Measurements from ENCODE around the gene ARID1B. TPM values are rescaled to one million over a fixed set of nuclear protein-coding genes. Genes with fewer than 3 reads are reported as not detected.

Gene ARID1B
- total and polyA plus RNA-seq, 10 donors: 17.7 to 223 (median 141) TPM

GRCh38 chr6:156849806-156850205 lies 72.6 kb downstream of the ARID1B start:
- H3K27ac ChIP-seq: peak overlapping the region in 1 of 8 donors; percentile 32
- H3K36me3 ChIP-seq: no peaks in the 10 kb centered on the region
- H3K4me3 ChIP-seq: no peak overlapping the region
- no peak for DNase-seq
- intact Hi-C loops (cut with DNase I; ENCODE audit: low total_unique reads): no loop called here
- TF ChIP-seq POLR2A (IDR thresholded peaks at IDR 0.05): no peak
- no peak for TF ChIP-seq POLR2AphosphoS5 (IDR thresholded peaks at IDR 0.05)
- no peak for TF ChIP-seq CTCF (IDR thresholded peaks at IDR 0.05 in 8 of 11, conservative IDR thresholded peaks at IDR 0.05 in 3 of 11)
- 55 to 69% (median 64%) methylated on average over 7 of the region's 7 CpGs for WGBS, 5 donors
- H3K27me3 ChIP-seq (replicated peaks in 1 of 7): no peaks in the 10 kb centered on the region
- H3K9me3 ChIP-seq: no peaks in the 10 kb centered on the region
- H3K4me1 ChIP-seq: peaks cover 53 to 100% (median 91%) of the 10 kb centered on the region in 6 donors

GRCh38 chr6:156850353-156850752 lies 73.2 kb downstream of the ARID1B start:
- H3K36me3 ChIP-seq: no peaks in the 10 kb centered on the region
- no peak for DNase-seq
- WGBS, 5 donors: 53 to 70% (median 64%) methylated on average over 3 of the region's 3 CpGs

GRCh38 chr6:156851454-156851921 lies 74.3 kb downstream of the ARID1B start:
- H3K27ac ChIP-seq: peak overlapping the region in 4 of 8 donors; percentile 19 to 50 (median 32)

More at GRCh38 chr6:156850353-156850752, 73.2 kb downstream of the ARID1B start:
- peak overlapping the region in 1 of 8 donors; percentile 50 for H3K27ac ChIP-seq
- no peaks in the 10 kb centered on the region for H3K27me3 ChIP-seq (replicated peaks in 1 of 7)
- no peak for TF ChIP-seq CTCF (IDR thresholded peaks at IDR 0.05 in 8 of 11, conservative IDR thresholded peaks at IDR 0.05 in 3 of 11)
- no peak for TF ChIP-seq POLR2AphosphoS5 (IDR thresholded peaks at IDR 0.05)
- TF ChIP-seq POLR2A (IDR thresholded peaks at IDR 0.05): no peak
- H3K4me1 ChIP-seq: peaks cover 50 to 100% (median 89%) of the 10 kb centered on the region in 6 donors
- intact Hi-C loops (cut with DNase I; ENCODE audit: low total_unique reads): no loop called here
- no peaks in the 10 kb centered on the region for H3K9me3 ChIP-seq
- H3K4me3 ChIP-seq: no peak overlapping the region

More at GRCh38 chr6:156851454-156851921, 74.3 kb downstream of the ARID1B start:
- Histone ChIP-seq H3K4me1 (peaks cover 43 to 100% (median 87%) of the 10 kb centered on the region in 6 donors), H3K27me3 (replicated peaks in 1 of 7) (no peaks in the 10 kb centered on the region), H3K4me3 (no peak overlapping the region), H3K9me3 (no peaks in the 10 kb centered on the region), H3K36me3 (no peaks in the 10 kb centered on the region)
- TF ChIP-seq POLR2AphosphoS5 (IDR thresholded peaks at IDR 0.05) (no peak), POLR2A (IDR thresholded peaks at IDR 0.05) (no peak), CTCF (IDR thresholded peaks at IDR 0.05 in 8 of 11, conservative IDR thresholded peaks at IDR 0.05 in 3 of 11) (no peak)
- intact Hi-C loops (cut with DNase I; ENCODE audit: low total_unique reads): no loop called here
- 53 to 80% (median 62%) methylated on average over 3 of the region's 3 CpGs for WGBS, 5 donors
- no peak for DNase-seq
